OCI-LY3 (cell line): Measurements from ENCODE around the gene ARHGEF6.

ENCODE experiments used
- H2AFZ ChIP-seq: fragments of 200-600, 300-600 bp; shearing (Covaris generic); 2 replicates; pipeline ENCODE4 v1.6.0; 2014; ENCODE audit warnings: antibody characterized with exemption, low read depth, low read length
- H3K27ac ChIP-seq: fragments of 200-600, 300-600 bp; sonication (generic); 2 replicates; pipeline ENCODE4 v1.5.1; 2014; ENCODE audit warnings: mild to moderate bottlenecking, low read length, moderate library complexity, mixed read lengths
- H3K27me3 ChIP-seq: fragments of 200-600, 300-600 bp; sonication (generic); 2 replicates; pipeline ENCODE4 v1.6.1; 2014; ENCODE audit warnings: low read depth, low read length, mixed read lengths
- H3K36me3 ChIP-seq: fragments of 200-600, 300-600 bp; sonication (generic); replicated peaks from 2 replicates; pipeline ENCODE3; 2014; ENCODE audit warnings: low read depth, low read length, mixed read lengths
- H3K4me1 ChIP-seq: fragments of 300-600, 200-600 bp; sonication (generic); 2 replicates; pipeline ENCODE4 v1.6.1; 2014; ENCODE audit warnings: low read length, mixed read lengths
- H3K4me2 ChIP-seq: fragments of 200-600, 300-600 bp; sonication (generic); 2 replicates; pipeline ENCODE4 v1.6.1; 2014; ENCODE audit warnings: low read length, mixed read lengths
- H3K4me3 ChIP-seq: fragments of 300-600, 200-600 bp; sonication (generic); 2 replicates; pipeline ENCODE4 v1.5.1; 2014; ENCODE audit warnings: antibody characterized with exemption, mild to moderate bottlenecking, low read length, moderate library complexity
- H3K79me2 ChIP-seq: fragments of 300-600, 200-600 bp; shearing (Covaris generic); 2 replicates; pipeline ENCODE4 v1.6.1; 2014; ENCODE audit warnings: mild to moderate bottlenecking, low read length, mixed read lengths
- H3K9ac ChIP-seq: fragments of 300-600, 200-600 bp; shearing (Covaris generic); 2 replicates; pipeline ENCODE4 v1.6.0; 2014; ENCODE audit warnings: mild to moderate bottlenecking, low read length, moderate library complexity
- H3K9me3 ChIP-seq: fragments of 200-600, 300-600 bp; shearing (Covaris generic); 2 replicates; pipeline ENCODE4 v1.6.1; 2014; ENCODE audit warnings: low read length, mixed read lengths; ENCODE audit not compliant: insufficient read depth
- H4K20me1 ChIP-seq: fragments of 200-600, 300-600 bp; sonication (generic); 2 replicates; pipeline ENCODE4 v1.6.1; 2016; ENCODE audit warnings: low read length, mixed read lengths; ENCODE audit not compliant: insufficient read depth
- CTCF ChIP-seq: fragments of 200-600, 300-600 bp; sonication (generic); IDR thresholded peaks from 2 replicates; pipeline ENCODE4 v1.5.1; 2014; ENCODE audit warnings: antibody characterized with exemption, low read length, low read depth
- EZH2phosphoT487 ChIP-seq: fragments of 200-600 bp; shearing (Covaris generic); IDR thresholded peaks from 2 replicates; pipeline ENCODE4 v1.6.1; 2018; ENCODE audit warnings: antibody characterized with exemption, mixed run types, low read depth

Gene ARHGEF6

GRCh38 chrX:136819031-136819703 is 38.4 kb upstream of the ARHGEF6 start:
- no peaks in the 10 kb centered on the region for H3K9me3 ChIP-seq
- H3K27ac ChIP-seq, result no peak overlapping the region
- H3K4me3 ChIP-seq, result no peak overlapping the region
- H3K27me3 ChIP-seq, result no peaks in the 10 kb centered on the region
- TF ChIP-seq EZH2phosphoT487 (no peak), CTCF (no peak)
- H3K36me3 ChIP-seq, result no peaks in the 10 kb centered on the region
- H2AFZ ChIP-seq, result no peak overlapping the region
- H3K4me1 ChIP-seq, result no peaks in the 10 kb centered on the region
- no peaks in the 10 kb centered on the region for H4K20me1 ChIP-seq
- H3K9ac ChIP-seq, result no peak overlapping the region
- no peaks in the 10 kb centered on the region for H3K79me2 ChIP-seq
- H3K4me2 ChIP-seq, result no peak overlapping the region

GRCh38 chrX:136816975-136817374 is 36.2 kb upstream of the ARHGEF6 start:
- Histone ChIP-seq H4K20me1 (no peaks in the 10 kb centered on the region), H3K4me1 (no peaks in the 10 kb centered on the region), H3K9ac (no peak overlapping the region), H3K4me3 (no peak overlapping the region), H3K27ac (no peak overlapping the region), H3K79me2 (no peaks in the 10 kb centered on the region), H3K27me3 (no peaks in the 10 kb centered on the region), H3K36me3 (no peaks in the 10 kb centered on the region), H2AFZ (no peak overlapping the region), H3K4me2 (no peak overlapping the region), H3K9me3 (no peaks in the 10 kb centered on the region)
- TF ChIP-seq CTCF (no peak), EZH2phosphoT487 (no peak)

GRCh38 chrX:136814847-136815750 is 34.4 kb upstream of the ARHGEF6 start:
- H3K27me3 ChIP-seq, result no peaks in the 10 kb centered on the region
- TF ChIP-seq CTCF, result no peak
- no peak for TF ChIP-seq EZH2phosphoT487

GRCh38 chrX:136812286-136812685 is 31.6 kb upstream of the ARHGEF6 start:
- Histone ChIP-seq H3K9me3 (no peaks in the 10 kb centered on the region), H2AFZ (no peak overlapping the region), H4K20me1 (no peaks in the 10 kb centered on the region), H3K4me2 (no peak overlapping the region), H3K36me3 (no peaks in the 10 kb centered on the region), H3K4me1 (no peaks in the 10 kb centered on the region), H3K27me3 (no peaks in the 10 kb centered on the region), H3K9ac (no peak overlapping the region), H3K4me3 (no peak overlapping the region), H3K27ac (no peak overlapping the region), H3K79me2 (no peaks in the 10 kb centered on the region)
- TF ChIP-seq EZH2phosphoT487 (no peak), CTCF (no peak)

More at GRCh38 chrX:136814847-136815750, 34.4 kb upstream of the ARHGEF6 start:
- Histone ChIP-seq H4K20me1 (no peaks in the 10 kb centered on the region), H3K4me2 (no peak overlapping the region), H3K27ac (no peak overlapping the region), H3K4me1 (no peaks in the 10 kb centered on the region), H3K9me3 (no peaks in the 10 kb centered on the region), H3K36me3 (no peaks in the 10 kb centered on the region), H3K79me2 (no peaks in the 10 kb centered on the region), H3K4me3 (no peak overlapping the region), H3K9ac (no peak overlapping the region), H2AFZ (no peak overlapping the region)
